Peyer's patch (tissue), 4 donors: ENCODE data around the gene NEURL1B. TPM values are rescaled to one million over a fixed set of nuclear protein-coding genes. Genes with fewer than 3 reads are reported as not detected.

Experiments
- DNase-seq, 3 donors: peaks; one replicate each; pipeline ENCODE4 v3.0.0-alpha.2; 2017 to 2019
- H3K27ac ChIP-seq, 4 donors: fragments of 200-600 bp; sonication (generic); one replicate each; pipeline ENCODE4 v1.5.1; 2016 to 2019
- H3K27me3 ChIP-seq, 2 donors: fragments of 200-600 bp; sonication (generic); one replicate each; pipeline ENCODE4 v1.5.1; 2019
- H3K36me3 ChIP-seq, 3 donors: fragments of 200-600 bp; sonication (generic); one replicate each; pipeline ENCODE4 v1.5.1; 2016 to 2019
- H3K4me1 ChIP-seq, 4 donors: fragments of 200-600 bp; sonication (generic); one replicate each; pipeline ENCODE4 v1.5.1; 2016 to 2019
- H3K4me3 ChIP-seq, 4 donors: fragments of 200-600 bp; sonication (generic); 1 replicate in 3 of 4; 2 replicates in 1 of 4; pipeline ENCODE4 v1.5.1; 2016 to 2019; ENCODE audit warnings: mild to moderate bottlenecking in 1 of 4
- H3K9me3 ChIP-seq, 4 donors: fragments of 200-600 bp; sonication (generic); one replicate each; pipeline ENCODE4 v1.5.1; 2016 to 2019; ENCODE audit warnings: mild to moderate bottlenecking in 1 of 4
- POLR2A ChIP-seq, 2 donors: fragments of 450-650 bp; IDR thresholded peaks; one replicate each; pipeline ENCODE4 v1.5.1; 2017; ENCODE audit warnings: antibody characterized with exemption in 2 of 2, mild to moderate bottlenecking in 2 of 2, moderate library complexity in 2 of 2
- total RNA-seq, 4 donors: library from RNA; depleted of rRNA; stranded (reverse); fragments of >200 nt; gene quantifications; one replicate each; pipeline ENCODE4 v1.1.0, GENCODE V29; 2016
- TF ChIP-seq, protein P1 (sequence below), 6 experiments: fragments of 450-650 bp in 4 of 6; fragments of 200-600 bp in 2 of 6; sonication (generic) in 1 of 6; IDR thresholded peaks; one replicate each; pipeline ENCODE4 v1.5.1; 2017 to 2019; ENCODE audit warnings: antibody characterized with exemption in 6 of 6, mild to moderate bottlenecking in 3 of 6, moderate library complexity in 1 of 6

NEURL1B gene
- total RNA-seq, 4 donors from 2014 or later: 38.8 to 97.2 (median 81.0) TPM

DNA sequence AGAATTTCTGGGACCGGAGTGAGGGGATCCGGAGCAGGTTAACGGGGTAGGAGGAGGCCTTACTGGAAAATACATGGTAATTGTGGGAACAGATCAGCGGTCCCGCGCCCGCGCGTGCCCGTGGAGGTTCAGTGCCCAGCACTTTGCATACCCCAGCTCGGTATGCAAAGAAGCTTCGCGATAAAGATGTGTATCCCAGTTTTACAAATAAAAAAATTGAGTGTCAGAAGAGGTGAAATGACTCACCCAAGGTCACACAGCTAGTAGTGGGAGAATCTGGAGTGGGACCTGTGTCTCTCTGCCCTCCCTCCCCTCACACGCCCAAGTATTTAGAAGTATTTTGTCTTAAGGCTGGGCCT lies 967 bp downstream of the NEURL1B start:
- Histone ChIP-seq H3K4me1 (peaks cover 0 to 61% (median 8%) of the 10 kb centered on the region in 4 donors), H3K9me3 (no peaks in the 10 kb centered on the region), H3K4me3 (peak overlapping the region in 3 of 4 donors; percentile 61 to 85 (median 77)), H3K27me3 (no peaks in the 10 kb centered on the region), H3K36me3 (no peaks in the 10 kb centered on the region), H3K27ac (peak overlapping the region; percentile 52 to 96 (median 89))
- TF ChIP-seq, protein P1, sequence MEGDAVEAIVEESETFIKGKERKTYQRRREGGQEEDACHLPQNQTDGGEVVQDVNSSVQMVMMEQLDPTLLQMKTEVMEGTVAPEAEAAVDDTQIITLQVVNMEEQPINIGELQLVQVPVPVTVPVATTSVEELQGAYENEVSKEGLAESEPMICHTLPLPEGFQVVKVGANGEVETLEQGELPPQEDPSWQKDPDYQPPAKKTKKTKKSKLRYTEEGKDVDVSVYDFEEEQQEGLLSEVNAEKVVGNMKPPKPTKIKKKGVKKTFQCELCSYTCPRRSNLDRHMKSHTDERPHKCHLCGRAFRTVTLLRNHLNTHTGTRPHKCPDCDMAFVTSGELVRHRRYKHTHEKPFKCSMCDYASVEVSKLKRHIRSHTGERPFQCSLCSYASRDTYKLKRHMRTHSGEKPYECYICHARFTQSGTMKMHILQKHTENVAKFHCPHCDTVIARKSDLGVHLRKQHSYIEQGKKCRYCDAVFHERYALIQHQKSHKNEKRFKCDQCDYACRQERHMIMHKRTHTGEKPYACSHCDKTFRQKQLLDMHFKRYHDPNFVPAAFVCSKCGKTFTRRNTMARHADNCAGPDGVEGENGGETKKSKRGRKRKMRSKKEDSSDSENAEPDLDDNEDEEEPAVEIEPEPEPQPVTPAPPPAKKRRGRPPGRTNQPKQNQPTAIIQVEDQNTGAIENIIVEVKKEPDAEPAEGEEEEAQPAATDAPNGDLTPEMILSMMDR (IDR thresholded peaks at IDR 0.05): no peak
- no peak for TF ChIP-seq POLR2A (IDR thresholded peaks at IDR 0.05)
- DNase-seq: no peak

DNA sequence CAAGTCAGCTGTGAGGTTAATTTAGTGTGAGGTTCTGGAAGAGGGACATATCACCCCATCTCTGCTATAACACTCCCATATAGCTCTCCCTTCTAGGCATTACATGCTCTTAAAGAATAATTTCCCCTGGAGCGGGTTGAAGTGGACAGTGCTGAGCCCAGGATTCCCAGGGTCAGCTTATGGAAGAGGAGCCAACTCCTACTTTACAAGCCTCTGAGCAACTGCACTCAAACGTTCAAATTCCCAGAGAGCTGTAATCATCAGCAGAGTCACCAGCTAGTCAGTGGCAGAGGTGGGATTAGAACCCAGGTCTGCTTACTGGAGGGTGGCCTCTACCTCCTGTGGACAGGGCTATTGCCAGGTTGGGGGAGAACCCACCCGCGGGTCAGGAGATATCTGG lies 1.4 kb downstream of the NEURL1B start:
- peak overlapping the region in 3 of 4 donors; percentile 83 to 96 (median 95) for H3K27ac ChIP-seq
- peak overlapping the region in 3 of 4 donors; percentile 61 to 85 (median 77) for H3K4me3 ChIP-seq
- TF ChIP-seq, protein P1 (IDR thresholded peaks at IDR 0.05): no peak
- TF ChIP-seq POLR2A (IDR thresholded peaks at IDR 0.05): peak in 1 of 2 donors; percentile 16
- peaks cover 0 to 62% (median 8%) of the 10 kb centered on the region in 4 donors for H3K4me1 ChIP-seq
- H3K9me3 ChIP-seq: no peaks in the 10 kb centered on the region
- no peaks in the 10 kb centered on the region for H3K36me3 ChIP-seq
- no peaks in the 10 kb centered on the region for H3K27me3 ChIP-seq
- DNase-seq: no peak

DNA sequence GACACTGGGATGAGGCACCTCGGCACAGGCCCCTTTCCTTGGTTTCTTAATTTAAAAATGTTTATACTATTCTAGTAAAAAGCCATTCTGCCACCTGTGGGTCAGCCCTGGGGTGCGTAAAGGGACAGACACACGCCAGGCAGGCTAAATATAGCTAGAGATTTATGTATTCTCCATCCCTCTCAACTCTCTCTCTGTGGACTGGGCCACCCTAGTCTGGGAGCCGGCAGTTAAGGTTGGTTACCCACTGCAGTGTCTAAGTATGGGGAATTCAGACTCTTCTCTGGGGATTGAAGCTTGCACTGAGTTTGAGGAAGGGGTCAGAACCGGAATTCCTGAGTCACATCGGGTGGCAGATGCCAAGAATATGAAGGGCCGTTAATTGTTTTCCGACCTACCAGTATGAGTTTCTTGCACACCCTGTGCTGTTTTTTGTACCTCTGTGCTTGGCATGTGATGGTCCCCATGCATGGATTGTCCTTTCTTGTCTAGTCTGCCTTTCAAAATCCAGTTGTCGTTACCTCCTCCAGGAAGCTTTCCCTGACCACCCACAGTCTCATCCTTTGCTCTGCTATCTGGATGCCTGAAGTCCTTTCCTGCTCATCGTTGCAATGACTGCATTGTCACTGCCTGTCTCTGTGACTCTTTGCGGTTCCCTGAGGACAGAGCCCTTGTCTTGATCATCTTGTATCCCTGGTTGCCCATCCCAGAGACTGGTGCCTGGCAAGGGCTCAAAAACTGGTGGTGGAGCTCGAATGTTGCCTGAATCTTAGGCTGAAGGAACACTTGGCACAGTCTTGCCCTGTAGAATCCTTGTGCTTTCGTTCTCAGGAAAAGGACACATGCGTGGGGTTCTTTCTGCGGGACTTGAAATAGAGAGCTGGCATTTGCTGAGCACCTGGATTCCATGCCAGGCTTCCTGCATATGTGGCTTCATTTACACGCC lies 2.1 kb downstream of the NEURL1B start:
- Histone ChIP-seq H3K36me3 (no peaks in the 10 kb centered on the region), H3K4me1 (peaks cover 0 to 65% (median 7%) of the 10 kb centered on the region in 4 donors), H3K27me3 (no peaks in the 10 kb centered on the region), H3K27ac (peak overlapping the region in 3 of 4 donors; percentile 83 to 96 (median 95)), H3K9me3 (no peaks in the 10 kb centered on the region), H3K4me3 (peak overlapping the region in 3 of 4 donors; percentile 61 to 85 (median 77))
- no peak for TF ChIP-seq POLR2A (IDR thresholded peaks at IDR 0.05)
- TF ChIP-seq, protein P1 (IDR thresholded peaks at IDR 0.05): no peak
- no peak for DNase-seq

DNA sequence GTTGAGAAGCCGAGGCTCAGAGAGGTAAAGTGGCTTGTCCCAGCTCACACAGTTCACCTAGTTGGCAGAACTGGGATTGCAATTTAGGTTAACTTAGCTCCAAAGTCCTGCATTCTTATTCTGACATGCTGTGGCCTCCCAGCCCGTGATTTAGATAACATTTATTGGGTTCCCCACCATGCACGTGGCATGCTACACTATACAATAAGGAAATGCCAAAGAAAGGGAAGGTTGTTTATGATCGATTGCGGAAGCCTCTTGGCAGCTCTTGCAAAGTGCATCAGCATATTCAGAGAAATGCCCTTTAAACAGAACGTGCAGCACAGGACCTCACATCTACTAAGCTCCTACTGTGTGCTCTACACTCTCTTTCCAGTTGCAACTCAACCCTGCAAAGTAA lies 3.2 kb downstream of the NEURL1B start:
- H3K36me3 ChIP-seq: no peaks in the 10 kb centered on the region
- H3K27me3 ChIP-seq: no peaks in the 10 kb centered on the region
- peak in 1 of 3 donors; percentile 86 for DNase-seq
- peak overlapping the region in 3 of 4 donors; percentile 83 to 96 (median 95) for H3K27ac ChIP-seq
- H3K4me1 ChIP-seq: peaks cover 0 to 74% (median 7%) of the 10 kb centered on the region in 4 donors
- H3K4me3 ChIP-seq: peak overlapping the region in 1 of 4 donors; percentile 85
- no peaks in the 10 kb centered on the region for H3K9me3 ChIP-seq
- TF ChIP-seq, protein P1 (IDR thresholded peaks at IDR 0.05): peak in 3 of 6 experiments; percentile 42 to 49 (median 48)
- TF ChIP-seq POLR2A (IDR thresholded peaks at IDR 0.05): no peak

DNA sequence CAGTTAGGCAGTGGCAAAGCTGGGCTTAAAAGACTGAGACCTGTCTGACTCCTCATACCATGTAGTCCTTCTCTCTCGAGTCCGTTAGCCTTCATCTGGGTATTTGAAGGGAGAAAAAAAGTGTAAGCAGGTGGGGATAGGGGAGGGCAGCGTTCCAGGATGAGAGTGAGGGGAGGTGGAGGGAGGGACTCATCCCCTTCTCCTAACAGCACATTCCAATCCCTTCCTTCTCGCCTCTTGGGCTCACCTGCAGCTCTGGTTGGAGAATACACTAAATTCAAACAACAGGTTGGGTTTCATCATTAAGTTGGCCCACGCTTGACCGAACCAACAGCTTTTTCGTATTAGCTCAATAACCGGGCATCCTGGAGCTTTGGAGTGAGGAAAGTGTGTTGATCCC lies 3.6 kb downstream of the NEURL1B start:
- peak overlapping the region in 3 of 4 donors; percentile 22 to 95 (median 87) for H3K27ac ChIP-seq
- no peaks in the 10 kb centered on the region for H3K36me3 ChIP-seq
- TF ChIP-seq, protein P1 (IDR thresholded peaks at IDR 0.05): no peak
- no peak for TF ChIP-seq POLR2A (IDR thresholded peaks at IDR 0.05)
- H3K4me3 ChIP-seq: no peak overlapping the region
- peaks cover 0 to 78% (median 7%) of the 10 kb centered on the region in 4 donors for H3K4me1 ChIP-seq
- no peak for DNase-seq
- no peaks in the 10 kb centered on the region for H3K27me3 ChIP-seq
- no peaks in the 10 kb centered on the region for H3K9me3 ChIP-seq
